ENCODE data around the gene MYT1.
A peak's percentile ranks its signal among the peaks of the same experiment; 100 is the strongest.

Gene MYT1

DNA sequence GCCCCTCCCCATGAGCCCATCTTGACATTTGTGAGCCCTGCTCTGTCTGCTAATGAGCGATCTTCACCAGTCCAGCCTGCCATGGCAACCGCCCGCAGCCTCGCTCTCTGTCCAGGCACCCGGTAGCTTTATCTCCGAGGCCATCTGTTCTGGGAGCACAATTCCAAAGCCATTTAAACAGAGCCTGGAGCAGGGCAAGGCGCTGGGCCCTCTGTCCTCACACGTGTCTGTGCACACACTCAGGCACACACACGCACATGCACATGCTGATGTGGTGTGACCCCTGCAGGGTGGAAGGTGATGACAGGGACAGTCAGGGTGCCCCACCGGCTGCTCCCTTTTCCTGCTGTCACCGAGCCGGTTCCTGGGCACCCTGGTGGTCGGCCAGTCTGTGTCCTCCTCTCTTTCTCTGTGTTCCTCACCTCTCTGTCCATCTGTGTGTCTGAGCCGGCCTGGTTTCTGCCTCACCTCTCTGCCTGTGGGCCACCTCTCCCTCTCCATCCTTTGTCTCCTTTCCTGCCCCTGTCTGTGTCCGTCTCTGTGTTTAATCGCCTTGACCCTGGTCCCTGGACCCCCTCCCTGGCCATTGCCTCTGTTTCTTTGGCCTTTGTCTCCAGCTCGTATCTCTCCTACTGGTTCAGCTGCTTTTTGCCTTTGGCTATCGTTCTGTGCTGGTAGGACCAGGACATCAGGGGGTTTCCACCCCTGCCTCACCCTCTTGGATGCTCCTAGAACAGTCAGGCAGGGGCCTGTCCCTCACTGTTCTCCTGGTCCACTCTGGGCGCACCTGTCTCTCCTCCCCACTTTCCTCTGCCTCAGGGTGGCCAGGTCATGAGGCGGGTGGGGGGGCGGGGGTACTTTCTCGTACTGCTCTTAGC is 8.8 kb upstream of the MYT1 start:
- DNase-seq (ENCODE audit: low read depth): no peak

DNA sequence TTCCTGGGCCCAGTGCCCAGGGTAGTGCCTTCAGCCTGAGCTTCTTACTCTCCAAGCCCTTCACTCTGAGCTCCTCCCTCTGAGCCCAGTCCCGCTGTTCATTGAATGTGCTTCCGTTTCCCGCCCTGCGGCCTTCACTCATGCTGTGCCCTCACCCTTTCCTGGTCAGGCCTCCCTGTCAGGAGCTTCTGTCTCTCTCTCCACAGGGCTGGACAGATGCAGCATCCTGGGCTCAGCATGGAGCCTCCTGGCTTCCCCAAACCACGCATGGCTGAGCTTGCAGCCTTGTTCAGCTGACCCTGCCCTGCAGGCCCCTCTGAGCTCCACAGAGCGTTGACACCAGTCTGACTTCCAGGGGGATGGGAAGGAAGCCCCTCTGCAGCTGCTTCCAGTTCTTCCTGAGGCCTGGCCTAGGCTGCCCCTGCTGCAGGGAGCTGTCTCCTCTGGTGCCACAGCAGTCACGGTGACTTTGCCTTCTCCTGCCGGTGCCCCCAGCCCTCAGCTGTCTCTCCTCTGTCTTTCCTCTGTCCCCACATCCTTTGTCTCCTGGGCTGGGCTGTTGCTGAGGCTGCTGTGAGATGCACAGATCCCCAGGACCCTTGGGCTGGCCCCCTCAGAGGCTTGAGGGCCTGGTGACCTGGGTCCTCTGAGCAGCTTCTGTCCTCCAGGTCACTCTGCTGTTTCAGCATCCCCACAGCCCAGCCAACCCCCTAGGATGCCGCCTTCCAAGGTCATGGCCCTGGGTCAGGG is 7.9 kb upstream of the MYT1 start:
- no peak for DNase-seq (ENCODE audit: low read depth)

DNA sequence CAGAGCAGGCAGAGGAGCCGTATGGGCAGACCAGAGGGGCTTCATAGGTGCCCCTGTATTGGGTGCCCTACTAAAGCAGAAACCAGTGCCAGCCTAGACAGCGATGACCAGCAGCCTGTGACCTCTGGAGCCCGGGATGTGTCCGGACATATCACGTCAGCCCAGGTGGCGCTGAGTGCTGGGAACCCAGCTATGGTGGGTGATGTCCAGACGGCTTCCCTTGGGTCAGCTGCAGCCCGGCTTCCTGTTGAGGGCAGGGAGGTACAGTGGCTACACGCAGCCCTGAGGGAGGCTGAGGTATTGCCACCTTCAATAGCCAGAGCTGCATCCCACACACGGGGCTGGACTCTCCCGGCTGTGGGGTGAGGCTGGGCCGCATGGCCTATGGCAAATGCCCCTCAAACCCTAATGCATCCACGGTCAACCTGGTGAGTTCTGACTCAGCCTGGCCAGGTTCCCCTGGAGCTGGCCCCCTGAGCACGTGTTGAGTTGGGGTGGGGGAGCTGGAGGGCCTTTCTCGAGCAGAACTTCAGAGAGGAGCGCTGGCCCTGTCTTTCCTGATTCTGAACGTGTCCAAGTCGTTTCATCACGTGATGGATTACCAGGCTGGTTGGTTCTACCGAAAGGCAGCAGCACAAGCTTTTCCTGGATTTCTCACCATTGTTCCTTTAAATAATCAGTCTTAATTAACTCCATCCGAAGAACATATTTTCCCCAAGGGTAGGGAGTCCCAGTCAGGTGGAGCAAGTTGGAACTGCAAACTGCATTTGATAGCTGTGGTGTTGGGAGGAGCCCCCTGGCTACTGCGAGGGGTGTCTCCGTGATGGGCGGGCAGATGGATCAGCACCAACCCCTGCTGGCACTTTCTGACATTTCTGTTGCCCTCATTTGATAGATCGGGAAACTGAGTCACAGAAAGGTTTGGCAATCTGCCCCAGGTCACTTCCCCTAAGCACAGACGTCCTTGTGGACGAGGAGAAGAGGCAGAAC is 7.1 kb upstream of the MYT1 start:
- DNase-seq (ENCODE audit: low read depth): no peak

DNA sequence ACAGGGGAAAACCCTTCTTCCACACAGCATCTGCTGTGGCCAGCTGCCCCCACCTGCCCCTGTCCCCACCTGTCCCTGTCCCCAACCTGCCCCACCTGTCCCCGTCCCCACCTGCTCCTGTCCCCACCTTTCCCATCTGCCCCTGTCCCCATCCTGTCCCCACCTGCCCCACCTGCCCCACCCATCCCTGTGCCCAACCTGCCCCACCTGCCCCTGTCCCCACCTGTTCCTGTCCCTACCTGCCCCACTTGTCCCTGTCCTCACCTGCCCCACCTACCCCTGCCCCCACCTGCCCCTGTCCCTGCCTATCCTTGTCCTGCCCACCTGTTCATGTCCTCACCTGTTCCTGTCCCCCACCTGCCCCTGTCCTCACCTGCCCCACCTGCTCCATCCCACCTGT is 6.4 kb upstream of the MYT1 start:
- no peak for DNase-seq (ENCODE audit: low read depth)

DNA sequence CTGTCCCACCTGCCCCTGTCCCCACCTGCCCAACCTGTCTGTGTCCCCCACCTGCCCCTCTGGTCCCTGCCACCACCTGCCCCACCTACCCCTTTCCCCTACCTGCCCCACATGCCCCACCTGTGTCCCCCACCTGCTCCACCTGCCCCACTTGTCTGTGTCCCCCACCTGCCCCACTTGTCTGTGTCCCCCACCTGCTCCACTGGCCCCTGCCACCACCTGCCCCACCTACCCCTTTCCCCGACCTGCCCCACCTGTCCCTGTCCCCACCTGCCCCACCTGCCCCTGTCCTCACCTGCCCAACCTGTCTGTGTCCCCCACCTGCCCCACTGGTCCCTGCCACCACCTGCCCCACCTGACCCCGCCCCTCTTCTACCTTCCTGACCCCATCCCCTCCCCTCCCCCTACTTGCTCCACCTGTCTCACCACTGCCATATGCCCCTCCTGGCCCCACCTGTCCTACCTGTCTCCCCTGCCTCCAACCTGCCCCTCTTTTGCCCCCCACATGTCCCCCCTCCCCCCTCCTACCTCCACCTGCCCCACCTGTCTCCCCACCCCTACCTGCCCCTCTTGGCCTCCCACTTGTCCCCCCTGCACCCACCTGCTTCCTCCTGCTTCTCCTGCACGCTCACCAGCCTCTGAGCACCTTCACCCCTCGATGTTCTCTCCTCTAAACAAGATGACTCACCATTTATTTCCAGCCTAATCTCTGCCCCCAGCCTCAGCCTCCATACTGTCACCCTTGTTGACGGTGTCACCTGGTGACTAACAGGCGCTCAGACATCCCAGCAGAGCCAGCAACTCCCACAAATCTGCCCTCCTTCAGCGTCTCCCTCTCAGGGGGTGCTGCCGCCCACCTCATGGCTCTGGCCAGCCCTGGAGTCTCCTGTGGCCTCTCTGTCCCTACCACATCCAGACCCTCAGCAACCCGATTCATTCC is 5.6 kb upstream of the MYT1 start:
- no peak for DNase-seq (ENCODE audit: low read depth)

DNA sequence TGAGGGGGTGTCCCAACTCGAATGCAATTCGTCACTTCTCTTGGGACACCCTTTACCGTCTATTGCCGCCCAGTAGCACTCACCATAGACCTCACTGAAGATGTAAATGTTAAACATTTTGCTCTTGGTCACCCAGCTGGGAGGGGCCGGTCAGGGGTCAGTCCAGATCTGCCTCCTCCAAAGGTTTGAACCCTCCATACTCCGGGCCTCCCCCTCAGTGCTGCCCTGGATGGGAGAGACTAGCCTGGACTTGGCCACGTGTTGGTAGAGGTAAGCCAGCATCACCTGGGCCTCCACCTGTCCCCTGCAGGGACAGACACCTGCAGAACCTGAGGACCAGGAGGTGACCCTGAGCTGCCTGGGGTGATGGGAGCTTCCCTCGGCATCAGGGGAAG is 5.0 kb upstream of the MYT1 start:
- DNase-seq (ENCODE audit: low read depth): no peak

DNA sequence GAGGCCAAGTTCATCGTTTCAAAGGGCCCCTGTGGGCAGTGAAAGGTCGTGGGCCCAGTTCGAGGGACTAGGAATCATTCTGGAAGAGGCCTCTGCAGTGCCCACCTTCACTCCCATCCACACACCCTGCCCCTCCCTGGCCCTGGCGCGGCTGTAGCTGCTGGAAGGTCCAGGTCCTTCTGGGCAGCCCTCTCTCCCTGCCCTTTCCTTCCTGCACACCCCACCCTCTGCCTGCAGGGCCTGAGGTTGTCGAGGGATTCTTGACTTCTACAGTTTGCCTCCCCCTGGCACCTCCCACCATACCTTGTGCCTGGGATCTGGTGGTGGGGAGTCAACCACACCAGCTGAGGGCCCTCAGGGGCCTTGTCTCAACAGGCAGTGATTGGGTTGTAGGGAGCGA is 4.5 kb upstream of the MYT1 start:
- no peak for DNase-seq (ENCODE audit: low read depth)

DNA sequence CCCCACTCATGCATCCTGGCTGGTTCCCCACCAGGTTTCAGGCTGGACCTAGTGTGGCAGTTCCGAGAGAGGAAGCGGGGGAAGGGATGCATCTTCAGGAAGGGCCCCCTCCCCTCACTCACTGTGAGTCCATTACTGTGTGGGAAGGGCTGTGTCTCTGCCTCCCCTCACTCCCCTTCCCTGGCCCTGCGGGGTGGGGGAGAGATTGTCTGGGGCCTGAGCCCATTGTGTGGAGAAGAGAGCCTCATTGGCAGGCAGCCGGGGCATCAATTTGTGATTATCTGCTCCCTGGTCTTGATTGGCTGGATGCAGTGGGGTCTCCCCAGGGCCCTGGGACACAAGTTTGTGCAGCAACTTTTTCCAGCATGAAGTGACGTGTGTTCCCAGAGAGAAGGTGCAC is 4.1 kb upstream of the MYT1 start:
- DNase-seq (ENCODE audit: low read depth): no peak

DNA sequence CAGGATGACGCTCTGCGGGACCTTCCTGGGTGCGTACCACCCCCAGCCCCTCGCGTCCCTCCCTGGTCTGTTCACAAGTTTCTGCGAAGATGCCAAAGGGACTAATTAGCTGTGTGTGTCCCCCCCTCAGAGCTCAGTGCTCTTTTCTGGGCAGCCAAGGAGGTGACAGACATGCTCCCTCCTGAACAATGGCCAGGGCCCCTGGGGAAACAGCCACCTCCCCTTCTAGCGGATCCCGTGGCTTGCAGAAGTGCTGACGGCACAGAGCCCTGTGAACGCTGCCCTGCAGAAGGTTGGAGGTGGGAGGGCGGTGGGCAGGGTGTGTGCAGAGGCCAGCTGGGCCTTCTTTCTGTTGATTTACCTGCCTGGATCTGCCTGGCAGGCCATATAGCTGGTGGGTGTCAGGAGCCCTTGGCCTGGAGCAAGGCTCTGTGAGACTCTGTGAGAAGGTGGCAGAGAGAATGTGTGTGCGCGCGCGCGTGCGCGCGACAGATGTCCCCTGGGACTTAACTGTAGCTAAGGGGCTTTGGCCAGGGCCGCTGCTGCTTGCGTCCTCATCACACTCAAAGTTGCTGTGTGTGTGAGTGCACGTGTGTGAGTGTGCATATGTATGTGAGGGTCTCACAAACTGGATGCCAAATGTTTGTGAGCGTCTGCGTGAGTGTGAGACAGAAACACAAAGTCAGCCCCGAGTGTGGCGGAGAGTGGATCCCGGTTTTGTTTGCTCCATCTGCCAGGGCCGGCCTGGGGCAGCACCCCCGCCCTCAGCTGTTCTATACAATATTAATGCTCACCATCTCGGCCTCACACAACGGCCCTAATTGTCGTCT is 3.5 kb upstream of the MYT1 start:
- no peak for DNase-seq (ENCODE audit: low read depth)

DNA sequence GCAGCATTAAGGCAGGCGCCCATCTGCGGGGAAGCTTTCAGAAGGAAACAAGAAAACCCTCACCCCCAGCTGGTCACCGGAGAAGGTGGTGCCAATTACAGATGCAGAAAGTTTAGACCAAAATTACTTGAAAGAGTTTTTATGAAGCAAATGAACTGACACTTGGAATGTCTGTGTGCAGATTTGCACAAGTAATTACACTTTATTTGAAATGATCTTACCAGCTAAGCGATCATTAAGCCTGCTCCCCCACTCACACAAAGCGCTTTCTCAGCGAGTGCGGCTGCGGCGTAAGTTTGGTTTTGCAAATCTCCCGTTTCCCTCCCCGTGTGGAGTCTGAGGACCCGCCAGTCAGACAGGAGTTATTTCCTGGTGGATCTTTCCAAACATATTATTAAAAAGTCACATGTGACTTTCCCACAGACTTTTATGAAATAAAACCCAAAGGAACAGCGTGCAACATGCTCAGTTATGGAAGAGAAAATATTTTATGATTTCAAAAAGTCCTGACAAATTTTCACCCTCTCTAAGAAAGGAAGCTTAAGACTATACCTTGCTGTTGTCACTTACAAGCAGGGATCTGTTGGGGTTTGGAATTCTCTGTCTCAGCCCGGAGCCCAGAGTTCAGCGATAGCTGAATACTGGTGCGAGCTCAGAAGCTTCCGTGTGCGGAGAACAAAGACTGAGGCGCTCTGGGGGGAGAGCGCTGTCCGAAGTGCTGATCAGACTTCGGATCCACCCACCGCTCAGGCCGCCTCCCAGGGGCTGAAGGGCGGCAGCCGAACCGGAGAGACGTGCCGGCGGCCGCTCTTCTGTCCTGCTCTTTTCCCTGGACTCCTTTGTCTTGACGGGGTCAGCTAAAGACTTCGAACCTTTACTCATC is 2.7 kb upstream of the MYT1 start:
- peak; percentile 50 for DNase-seq (ENCODE audit: low read depth)

DNA sequence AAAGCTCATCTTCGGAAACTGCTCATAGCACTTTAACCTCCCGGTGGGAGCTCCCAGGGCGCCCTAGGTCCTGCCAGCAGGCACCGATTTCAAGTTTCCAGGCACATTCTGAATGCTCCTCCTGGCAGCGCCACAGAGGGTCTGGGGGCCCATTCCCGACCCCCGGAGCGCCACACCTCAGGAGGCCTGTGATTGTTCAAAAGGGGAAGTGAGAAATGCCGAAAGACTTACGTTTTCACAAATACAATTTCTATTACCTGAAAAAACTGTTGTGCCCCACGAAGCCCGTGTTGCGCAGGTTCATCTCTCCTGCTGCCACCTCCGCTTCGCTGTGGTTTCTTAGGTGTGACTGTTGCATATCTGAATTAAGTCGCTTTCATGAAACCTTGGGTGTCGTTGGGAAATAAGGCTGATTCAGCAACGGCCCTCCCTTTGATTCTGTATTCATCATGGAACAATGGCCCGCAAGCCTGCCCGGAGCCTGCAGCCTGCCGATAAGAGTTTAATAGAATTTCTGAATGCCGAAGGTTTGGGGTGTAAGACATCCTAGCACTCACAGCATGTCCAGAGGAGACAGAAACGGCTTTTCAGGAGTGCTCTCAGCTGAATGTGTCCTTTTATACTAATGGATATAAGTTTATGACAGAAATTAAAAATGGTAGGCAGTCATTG is 1.9 kb upstream of the MYT1 start:
- DNase-seq (ENCODE audit: low read depth): no peak

DNA sequence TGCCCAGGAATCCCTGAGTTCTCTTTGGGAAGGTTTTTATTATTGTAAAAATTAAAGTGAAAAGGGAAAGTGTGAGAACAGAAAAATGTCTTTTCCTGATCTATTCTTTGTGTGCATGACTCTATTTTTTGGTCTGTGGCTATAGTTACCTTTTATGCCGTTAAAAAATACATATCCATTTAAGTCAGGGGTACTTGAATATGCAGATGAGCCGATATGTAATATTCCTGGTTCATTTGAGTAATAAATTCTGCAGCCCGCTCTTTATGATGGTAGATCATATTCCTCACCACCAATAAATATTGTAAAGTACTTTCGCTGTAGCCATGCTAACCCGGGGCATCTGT is 503 bp upstream of the MYT1 start:
- no peak for DNase-seq (ENCODE audit: low read depth)

DNA sequence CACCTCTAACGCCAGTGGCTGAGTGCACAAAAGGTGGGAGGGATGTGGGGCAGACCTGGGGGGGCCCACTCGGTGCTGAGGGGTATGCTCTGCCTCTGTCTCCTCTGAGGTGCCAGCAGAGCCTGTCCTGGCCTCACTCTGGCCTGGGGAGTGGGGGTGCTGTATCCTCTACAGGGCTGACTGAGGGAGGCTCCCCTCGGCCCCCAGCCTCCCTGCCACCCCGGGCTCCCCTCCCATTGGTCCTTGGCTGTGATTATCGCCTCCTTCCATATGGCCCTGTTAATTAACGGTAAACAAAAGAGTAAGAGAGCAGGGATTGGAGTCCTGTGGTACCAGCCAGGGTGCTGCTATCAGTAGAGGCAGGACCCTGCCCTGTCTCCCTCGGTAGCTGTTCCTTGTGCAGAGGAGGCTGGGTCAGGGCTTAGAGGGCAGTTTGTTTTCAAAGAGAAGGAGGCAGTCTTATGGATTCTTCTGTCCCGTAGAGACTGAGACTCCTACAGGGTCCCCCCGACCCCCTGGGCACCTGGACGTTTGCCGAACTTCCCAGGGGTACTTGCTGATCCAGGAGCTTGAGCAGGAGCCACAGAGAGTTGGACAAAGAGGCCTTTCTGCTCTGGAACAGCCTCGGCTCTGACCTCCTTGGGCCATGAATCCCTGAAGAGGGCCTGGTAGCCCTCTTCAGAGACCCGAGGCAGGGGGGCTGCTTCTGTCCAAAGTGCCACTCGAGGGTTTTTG is 1.8 kb downstream of the MYT1 start:
- no peak for DNase-seq (ENCODE audit: low read depth)

DNA sequence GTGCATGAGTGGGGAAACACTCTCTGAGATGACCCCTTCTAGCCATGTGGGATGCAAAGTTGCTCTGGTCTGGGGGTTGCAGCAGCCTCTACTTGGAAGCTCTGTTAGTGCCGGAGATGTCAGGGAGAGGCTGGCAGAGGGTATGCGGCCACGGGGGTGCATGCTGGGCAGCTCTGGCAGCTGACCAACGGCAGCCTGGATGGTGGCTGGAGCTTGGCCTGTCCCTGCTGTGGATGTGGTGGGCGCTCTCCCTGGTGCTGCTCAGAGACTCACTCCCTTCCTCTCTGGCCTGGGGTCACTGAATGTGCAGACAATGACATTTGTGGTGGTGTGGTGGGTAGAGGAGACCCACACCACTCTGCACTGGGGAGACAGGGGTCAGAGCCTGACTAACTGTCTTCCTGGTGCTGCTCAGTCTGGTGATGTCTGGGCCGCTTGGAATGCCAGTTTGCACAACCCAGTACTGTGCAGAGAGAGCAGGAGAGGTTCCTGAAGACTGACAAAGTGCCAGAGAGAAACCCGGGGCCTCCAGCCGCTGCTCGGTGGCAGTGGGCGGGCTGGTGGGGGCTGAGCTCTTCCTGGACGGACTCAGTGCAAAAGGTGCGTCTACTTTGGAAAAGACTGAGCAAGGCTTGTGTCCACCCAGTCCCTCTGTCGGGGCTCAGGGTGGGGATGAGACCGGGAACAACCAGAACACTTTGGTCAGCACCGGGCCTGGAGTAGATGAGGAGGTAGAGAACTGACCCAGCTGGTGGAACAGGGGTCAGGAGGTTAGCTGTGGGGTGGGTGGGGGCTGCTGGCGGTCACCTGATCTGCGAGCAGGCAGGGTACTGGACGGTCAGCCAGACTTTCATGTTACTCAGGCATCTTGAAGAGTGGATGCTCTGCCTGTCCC is 2.7 kb downstream of the MYT1 start:
- peak; percentile 26 for DNase-seq (ENCODE audit: low read depth)

DNA sequence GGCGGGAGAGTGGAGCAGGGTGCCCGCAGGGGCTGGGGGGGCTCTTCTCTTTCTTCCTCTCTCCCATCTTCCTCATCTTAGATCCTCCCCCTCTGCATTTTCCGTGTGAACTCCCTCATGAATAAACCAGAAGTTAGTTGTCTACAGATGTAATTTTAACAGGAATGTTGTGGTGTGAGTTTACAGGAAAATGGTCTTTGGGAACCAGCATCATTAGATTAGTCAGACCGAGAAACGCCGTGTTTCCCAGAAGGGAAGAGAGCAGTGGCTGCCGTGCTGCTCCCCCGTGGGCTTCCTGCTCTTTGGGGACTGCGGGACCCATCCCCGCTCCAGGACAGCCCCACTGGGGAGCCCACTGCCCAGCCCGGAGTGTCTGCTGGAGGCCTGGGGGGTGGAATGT is 3.4 kb downstream of the MYT1 start:
- DNase-seq (ENCODE audit: low read depth): peak; percentile 70

DNA sequence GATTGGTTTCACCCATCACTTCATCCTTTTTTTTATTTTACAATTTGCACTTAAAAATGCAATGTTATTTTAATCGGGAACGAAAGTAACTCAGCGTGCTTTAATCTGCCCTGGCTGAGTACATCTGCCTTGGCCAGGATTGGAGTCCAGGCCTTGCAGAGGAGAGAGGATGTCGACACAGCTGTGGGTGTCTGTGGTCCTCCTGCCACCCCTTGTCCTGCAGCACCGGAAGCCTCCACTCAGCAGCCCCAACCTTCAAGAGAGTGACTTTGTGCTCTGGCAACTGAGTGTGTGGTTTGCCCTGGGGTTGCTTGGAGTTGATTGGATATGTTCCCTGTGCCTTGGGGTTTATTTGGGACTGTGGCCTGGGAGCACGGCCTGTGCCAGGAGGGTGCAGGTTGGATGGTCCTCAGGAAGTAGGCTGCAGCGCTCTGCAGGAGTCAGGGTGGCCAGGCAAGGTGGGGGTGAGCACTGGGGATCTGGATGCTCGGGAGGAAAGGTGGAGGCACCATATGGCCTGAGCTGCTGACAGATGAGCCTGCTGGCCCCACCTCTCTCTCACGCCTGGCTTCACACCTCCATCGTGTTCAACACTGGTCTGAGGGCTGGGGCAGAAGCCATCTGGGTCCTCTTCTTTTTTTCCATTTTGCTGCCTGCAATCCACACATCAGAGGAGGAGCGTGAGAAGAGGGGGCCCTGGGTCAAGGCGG is 4.3 kb downstream of the MYT1 start:
- DNase-seq (ENCODE audit: low read depth): peak; percentile 73
